ENCODE measurements around the gene GPR135.
"Not testable (repeated sequence)": the region's sequence is repeated elsewhere in the genome, so short reads cannot be mapped to it uniquely, and the experiment has no call there.

Gene GPR135

GRCh38 chr14:59464486-59465315 lies 479 bp downstream of the GPR135 start:
- peak; percentile 63 to 71 for DNase-seq

GRCh38 chr14:59463787-59464485 lies 1.2 kb downstream of the GPR135 start:
- peak in 1 of 2 experiments; percentile 57 for DNase-seq

DNA sequence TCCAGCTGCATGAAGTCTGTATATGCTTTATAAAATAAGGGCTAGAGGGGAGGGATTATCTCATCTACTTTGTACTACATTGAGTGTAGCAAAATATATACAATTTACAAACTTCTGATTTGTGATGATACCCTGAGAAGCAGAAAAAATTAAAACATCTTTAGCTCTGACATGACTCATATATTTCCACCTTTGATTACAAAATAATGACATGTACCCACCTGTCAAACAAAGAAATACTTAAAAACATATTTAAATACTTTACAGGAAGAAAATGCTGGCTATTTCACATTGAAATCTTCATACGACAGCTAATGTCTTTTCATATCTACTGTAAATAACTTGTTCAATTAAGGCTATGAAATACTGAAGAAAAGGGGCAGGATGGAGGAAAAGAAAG lies 3.3 kb downstream of the GPR135 start:
- no peak for DNase-seq

GRCh38 chr14:59460378-59460777 lies 4.8 kb downstream of the GPR135 start:
- no peak for DNase-seq

DNA sequence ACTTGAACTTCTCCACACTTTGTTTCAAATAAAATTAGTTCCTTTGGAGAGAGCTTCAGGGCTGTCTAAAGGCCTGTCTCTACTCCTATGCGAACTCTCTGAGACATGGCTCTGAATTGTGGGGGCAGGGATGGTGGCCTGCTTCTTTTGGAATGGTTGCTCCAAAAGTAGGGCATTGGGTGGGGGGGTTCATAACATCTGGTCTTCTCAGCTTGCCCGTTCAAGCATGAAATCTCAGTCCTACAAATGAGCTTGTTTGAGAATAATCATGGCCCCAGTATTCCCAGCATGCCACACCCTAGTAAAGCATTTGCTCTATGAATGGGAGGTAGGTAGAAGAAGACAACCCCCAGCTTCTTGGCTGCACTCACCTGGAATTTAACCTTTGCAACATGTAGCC lies 6.7 kb downstream of the GPR135 start:
- DNase-seq, result no peak

DNA sequence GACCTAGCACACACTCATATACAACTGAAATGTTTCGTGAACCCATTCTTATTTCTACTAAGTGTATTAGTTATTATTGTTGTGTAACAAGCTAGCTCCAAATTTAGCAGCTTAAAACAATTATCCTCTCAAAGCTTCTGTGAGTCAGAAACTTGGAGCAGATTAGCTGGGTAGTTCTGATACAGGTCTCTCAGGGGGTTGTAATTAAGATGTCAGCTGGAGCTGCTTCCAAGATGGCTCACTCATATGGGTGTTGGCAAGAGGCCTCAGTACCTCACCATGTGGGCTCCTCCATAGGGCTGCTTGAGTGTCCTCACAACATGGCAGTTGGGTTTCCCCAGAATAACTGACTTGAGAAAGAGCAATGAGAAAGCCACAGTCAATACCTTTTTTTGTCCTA lies 9.8 kb downstream of the GPR135 start:
- no peak for DNase-seq

DNA sequence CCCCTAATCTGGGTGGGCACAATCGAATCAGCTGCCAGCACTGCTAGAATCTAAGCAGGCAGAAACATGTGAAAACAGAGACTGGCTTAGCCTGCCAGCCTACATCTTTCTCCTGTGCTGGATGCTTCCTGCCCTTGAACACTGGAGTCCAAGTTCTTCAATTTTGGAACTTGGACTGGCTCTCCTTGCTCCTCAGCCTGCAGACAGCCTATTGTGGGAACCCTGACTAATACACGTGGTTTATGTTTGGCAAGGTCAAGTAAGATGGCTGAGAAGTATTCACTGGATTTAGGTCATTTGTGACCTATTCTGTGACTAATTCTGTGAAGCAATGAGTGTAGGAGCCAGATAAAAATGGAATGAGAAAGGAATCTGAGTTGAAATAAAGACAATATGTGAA lies 11.0 kb downstream of the GPR135 start:
- no peak for DNase-seq

GRCh38 chr14:59451849-59452248 lies 13.3 kb downstream of the GPR135 start:
- no peak for DNase-seq

DNA sequence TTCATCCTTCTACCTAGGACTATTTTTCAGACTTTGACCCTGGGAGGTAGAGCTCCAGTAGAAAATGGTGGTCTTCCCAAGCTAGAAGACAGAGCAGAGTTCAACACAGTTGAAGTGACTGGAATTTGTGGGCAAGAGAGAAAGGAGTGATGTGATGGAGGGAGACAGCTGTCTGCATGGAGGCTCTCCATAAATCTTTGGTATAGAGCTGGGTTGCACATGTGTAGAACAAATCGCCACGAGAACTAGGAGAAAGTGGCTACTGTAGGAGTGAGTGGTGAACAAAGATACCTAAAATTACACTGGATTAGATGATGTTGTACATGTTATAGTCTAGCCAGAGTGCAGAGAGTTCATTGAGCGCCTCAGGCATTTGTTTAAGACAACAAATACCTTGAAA lies 14.5 kb downstream of the GPR135 start:
- DNase-seq, result no peak

DNA sequence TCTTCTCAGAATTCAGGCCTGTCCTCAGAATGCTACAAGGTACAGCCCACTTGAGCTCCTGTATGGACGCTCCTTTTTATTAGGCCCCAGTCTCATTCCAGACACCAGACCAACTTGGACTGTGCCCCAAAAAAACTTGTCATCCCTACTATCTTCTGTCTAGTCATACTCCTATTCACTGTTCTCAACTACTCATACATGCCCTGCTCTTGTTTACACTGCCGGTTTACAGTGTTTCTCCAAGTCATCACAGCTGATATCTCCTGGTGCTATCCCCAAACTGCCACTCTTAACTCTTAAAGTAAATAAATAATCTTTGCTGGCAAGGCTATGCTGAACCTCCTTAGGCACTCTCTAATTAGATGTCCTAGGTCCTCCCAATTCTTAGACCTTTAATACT lies 16.5 kb downstream of the GPR135 start:
- DNase-seq, result not testable (repeated sequence)

GRCh38 chr14:59439256-59439965 lies 25.8 kb downstream of the GPR135 start:
- no peak for DNase-seq

- no peak for DNase-seq
Measured at GRCh38 chr14:59438195-59438647, 27.0 kb downstream of the GPR135 start.

- no peak for DNase-seq
Measured at GRCh38 chr14:59435987-59436386, 29.2 kb downstream of the GPR135 start.

GRCh38 chr14:59435101-59435500 lies 30.1 kb downstream of the GPR135 start:
- DNase-seq, result no peak

DNA sequence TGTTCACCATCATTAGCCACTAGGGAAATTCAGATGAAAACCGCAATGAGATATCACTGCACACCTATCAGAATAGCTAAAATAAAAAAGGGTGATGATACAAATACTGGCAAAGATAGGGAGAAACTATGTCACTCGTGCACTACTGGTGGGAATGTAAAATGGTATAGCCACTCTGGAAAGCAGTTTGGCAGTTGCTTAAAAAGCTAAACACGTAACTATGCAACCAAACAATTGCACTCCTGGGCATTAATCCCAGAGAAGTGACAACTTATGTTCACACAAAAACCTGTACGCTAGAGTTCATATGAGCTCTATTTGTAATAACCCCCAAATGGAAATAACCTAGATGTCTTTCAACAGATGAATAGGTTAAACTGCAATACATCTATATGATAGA lies 35.4 kb downstream of the GPR135 start:
- DNase-seq, result no peak

DNA sequence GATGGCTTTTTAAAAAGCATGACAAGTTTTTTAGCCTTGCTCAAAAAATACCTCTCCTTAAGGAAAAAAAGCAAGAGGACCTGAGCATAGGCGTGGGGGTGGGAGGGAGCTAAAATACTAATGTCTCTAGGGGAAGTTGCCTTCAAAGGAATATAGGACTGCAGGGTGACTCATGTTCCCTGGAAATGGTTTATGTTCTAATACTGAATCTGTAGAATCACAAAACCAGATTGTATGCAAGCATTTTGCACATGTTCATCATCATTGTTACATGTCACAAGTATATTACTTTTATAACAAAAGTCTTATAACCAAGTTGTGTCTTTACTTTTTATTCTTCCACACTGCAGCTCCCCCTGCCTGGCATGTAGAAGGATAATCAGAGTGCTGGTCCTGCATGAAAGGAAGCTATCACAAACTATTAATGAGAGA lies 36.6 kb downstream of the GPR135 start:
- DNase-seq, result peak in 1 of 2 experiments; percentile 17

DNA sequence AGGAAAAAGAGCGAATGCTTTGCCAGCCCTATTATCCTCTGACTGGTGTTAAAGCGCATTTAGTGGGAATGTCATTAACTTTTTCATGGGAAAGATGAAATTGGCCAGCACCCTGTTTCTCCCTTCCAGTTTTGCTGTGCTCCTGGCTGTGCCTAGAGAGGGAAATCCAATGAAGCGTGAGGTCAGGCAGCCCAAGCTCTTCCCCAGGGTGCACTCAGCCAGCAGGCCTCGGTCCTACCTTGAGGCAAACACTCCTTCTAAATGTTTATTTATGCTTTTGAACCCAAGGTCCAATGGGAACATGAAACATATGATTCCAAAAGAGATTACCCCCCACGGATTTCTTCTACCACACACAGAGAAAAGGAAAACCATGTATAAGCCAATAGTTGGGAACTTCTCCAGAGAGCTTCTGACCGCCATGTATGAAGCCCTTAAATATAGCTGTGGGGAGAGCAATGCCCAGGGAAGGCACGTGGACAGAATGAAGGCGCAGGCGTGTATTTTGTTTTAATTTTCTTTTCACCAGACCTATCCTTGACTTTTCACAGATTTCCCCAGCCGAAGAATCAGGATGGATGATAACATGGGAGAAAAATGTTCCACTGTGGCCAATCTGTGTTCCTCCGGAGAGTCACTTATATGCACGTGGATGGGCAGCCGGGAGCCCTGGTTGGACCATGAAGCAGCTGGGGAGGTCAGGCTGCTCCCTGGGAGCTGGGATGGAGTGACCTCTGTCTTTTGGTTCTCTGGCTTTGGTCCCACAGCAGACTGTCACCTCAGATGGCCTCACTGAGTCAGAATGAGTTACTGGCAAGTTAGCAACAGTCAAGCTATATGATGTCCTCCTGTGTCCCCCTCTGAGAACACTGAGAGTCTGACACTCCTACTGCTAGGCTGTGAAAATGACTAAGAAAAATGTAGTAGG lies 37.3 kb downstream of the GPR135 start:
- no peak for DNase-seq

DNA sequence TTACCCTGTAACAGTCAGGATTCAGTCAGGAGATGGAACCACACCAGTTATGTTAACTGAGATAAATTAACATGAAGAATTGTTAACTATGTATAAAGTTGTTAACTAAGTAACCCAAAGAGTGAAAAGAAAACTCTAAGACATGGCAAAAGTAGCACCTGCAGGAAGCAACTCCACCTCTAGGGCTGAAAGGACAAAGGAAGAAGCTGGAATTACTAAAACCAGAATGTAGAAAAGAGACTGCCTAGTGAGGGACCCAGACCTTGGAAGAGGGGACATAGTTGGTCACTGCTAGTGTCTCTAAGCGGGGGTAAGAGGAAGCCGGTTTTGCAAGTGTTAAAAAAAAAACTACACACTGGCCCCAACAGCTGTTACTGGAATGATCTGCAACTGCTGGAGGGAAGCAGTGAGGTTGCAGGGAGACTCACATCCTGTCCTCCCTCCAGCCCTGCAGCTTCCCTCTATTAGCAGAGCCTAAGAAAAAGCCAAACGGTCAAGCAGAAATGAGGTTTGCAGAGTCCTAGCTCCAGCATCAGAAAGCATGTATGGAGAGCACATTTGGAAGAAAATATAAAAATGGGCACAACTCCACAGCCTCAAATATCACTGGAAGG lies 39.8 kb downstream of the GPR135 start:
- DNase-seq, result no peak

GRCh38 chr14:59424341-59425071 lies 40.7 kb downstream of the GPR135 start:
- no peak for DNase-seq

DNA sequence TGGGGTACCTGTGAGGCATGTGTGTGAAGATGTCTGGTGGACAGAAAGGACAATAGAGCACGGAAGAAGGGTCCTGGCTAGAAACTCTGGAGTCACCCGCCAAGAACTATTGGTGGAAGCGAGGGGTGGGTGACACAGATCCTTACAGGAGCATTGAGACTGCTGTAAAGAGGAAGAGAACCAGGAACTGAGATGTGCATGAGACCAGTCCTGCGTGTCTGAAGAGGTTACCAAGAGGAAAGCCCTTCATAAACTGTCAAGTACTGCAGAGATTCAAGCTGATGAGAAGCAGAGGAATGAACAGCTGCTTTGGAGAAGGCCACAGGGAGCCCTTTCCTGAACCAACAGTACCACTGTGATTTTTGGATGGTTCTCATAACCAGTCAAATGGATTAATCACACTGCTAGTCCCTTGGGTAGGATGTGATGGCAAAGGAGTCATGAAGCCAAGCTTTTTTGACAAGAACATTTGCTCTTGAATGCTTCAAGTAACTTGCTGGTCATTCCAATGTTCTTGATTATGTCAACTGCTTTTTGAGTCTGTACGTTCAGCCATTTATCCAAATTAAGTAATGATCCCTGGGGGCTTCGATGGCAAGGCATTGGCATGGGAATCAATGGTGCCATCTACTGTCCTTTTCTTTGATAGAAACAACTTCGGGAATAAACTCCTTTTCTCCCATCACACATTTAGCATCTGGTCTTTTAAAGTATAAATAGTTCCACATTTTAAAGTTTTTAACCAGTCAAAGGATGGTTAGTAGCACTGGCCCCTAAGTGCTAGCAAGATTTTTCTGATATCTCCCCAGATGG lies 42.9 kb downstream of the GPR135 start:
- DNase-seq, result no peak
